CD4-positive, alpha-beta T cell treated with Interleukin-15 for 1 hour (primary cell): ENCODE data around the gene OR5C1.
"Not testable (repeated sequence)": the region's sequence is repeated elsewhere in the genome, so short reads cannot be mapped to it uniquely, and the experiment has no call there.

ENCODE experiments used
- DNase-seq: peaks from one replicate; pipeline ENCODE4 v3.0.0-alpha.2; 2020

Gene OR5C1

DNA sequence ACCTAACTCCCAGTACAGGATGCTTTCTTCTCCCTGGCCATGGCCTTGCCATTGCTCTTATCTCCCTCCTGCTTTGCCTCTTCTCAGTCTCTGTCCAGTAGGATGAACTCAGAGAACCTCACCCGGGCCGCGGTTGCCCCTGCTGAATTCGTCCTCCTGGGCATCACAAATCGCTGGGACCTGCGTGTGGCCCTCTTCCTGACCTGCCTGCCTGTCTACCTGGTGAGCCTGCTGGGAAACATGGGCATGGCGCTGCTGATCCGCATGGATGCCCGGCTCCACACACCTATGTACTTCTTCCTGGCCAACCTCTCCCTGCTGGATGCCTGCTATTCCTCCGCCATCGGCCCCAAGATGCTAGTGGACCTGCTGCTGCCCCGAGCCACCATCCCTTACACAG is at the start of gene OR5C1:
Gene OR5C1, plus strand, starts transcription at position 103 of the 400 bp plus-strand sequence. Its CDS starts 0 bp downstream, at position 103.
- DNase-seq = no peak

DNA sequence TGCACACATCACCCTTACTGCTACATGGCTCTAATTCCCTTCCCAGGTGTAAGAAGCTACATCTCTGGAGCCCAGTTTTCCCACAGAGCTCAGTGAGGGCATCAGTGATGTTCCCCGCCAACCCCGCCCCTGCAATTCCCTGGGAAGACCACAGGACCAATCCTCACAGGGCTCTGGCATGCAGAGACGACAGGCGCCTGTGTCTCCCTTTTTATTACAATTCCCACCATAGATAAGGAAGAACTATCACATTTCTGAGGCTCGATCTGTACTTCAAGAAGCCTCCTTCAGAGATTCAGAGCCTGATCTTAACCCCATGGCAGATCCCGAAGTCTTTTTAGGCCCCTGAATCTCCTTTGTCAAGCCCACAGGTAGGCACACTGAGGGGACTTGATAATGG is 46.7 kb upstream of the OR5C1 start, which contains the start of gene OR1L6:
Gene OR1L6, plus strand, starts transcription at position 301 of the 400 bp plus-strand sequence. CDS start 7,545 bp downstream, outside the sequence.
- DNase-seq = no peak

DNA sequence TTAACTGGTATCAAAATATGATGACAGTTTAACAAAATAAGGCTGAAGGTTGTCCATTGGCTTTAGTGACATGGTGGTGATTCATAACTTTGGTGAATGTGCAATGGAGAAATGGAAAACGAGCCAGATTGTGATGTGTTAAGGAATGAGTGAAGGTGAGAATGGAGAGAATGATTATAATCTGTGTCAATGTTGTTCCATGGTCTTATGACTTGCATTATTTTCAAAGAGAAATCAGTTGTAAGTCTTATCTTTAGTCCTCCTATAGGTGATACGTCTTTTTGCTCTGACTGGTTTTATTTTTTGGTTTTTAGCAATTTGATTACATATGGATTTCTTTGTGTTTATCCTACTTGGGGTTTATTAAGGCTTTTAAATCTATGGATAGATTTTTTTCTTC is 33.9 kb upstream of the OR5C1 start:
- no peak for DNase-seq

DNA sequence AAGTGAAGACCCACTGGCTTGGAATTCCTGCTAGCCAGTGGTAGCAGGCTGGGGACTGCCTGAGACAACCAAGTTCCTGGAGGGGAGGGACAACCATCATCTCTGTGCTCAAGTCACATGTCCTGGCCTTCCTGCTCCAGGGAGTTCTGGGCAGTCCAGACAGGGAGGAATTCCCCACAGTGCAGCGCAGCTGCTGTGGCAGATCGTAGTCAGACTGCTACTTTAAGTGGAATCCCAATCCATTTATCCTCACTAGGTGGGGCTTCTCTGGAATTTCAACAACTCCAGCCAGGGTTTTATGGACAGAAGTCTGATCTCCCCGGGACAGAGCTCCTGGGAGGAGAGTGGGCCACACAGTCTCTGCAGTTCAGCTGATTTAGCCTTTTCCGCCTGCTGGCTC is 20.9 kb upstream of the OR5C1 start:
- no peak for DNase-seq

DNA sequence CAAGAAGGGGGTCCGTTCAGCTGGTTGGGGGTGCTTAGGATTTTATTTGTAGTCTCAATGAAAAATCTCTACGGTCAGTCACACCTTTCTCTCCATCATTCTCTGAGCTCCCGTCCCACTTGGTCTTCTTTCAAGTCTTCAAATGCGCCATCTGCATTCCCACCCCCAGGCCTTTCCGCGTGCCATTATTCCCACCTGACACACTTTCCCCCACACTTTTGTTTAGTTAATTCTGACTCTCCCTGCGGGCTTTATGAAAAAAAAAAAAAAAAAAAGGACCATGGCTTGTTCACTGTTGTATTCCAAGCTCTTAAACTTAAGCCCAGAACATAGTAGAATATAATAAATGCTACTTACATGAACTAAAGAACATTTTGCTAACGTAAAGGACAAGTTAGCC is 11.7 kb upstream of the OR5C1 start:
- no peak for DNase-seq

DNA sequence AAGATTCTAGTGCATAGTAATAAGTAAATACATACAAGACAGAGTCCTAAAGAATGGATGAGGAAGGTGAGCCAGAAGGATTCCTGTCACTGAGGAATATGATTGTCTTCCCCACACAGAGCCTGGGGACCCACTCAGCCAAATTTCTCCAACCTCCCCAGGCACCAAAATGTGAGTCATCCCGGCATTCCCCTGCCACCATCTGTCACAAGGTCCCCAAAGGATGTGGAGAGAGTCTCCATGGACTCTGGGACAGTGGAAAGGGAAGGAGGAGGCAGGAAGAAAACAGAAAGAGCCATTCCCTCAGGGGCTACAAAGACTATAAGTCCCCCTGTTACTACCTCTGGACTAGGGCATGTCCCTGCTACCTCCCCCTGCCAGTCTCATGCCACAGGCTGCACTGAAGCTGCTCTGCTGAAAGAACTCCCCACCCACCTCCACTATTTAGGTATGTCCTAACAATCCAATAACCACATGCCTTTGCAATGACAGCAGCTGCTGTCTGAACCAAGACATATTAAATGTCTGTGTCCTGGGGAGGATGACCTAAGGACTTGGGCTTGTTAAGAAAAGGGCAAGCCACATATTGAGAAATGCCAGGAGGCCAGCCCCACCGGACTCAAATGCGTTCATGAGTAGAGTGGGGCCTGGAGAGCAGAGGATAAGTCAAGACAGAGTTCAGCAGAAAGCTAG is 10.7 kb upstream of the OR5C1 start:
- DNase-seq = no peak

DNA sequence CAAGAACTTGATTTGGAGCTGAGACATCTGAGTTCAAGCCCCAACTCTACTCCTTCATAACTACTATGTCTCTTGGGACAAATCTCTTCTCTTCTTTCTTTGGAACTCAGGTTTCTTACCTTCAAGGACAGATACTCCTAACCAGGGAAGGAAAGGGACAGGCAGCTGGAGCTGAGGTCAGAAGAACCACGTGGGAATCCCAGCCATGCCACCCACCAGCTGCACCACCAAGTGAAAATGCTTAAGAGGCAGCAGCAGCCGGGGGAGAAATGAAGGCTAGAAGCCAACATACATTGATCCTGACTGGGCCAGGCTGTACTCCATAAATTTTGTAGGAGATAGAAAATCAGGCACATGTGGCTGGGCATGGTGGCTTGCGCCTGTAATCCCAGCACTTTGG is 9.6 kb upstream of the OR5C1 start:
- DNase-seq = no peak

DNA sequence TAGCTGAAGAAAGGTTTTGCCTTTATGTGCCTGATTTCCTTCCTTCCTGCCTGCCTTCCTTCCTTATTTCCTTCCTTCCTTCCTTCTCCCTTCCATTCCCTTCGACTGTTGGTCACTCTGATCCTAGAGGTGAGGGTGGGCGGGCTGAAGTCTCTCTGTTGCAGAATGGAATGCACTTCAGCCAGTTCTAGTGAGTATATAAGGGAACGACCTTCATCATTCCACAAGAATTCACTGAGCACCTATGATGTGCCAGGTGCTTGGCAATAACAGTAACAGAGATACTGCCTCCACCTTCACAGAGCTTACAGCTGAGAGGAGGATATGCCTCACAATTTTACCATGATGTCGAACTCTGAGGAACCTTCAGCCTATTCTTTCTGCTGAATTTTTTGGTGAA is 8.7 kb upstream of the OR5C1 start:
- no peak for DNase-seq

DNA sequence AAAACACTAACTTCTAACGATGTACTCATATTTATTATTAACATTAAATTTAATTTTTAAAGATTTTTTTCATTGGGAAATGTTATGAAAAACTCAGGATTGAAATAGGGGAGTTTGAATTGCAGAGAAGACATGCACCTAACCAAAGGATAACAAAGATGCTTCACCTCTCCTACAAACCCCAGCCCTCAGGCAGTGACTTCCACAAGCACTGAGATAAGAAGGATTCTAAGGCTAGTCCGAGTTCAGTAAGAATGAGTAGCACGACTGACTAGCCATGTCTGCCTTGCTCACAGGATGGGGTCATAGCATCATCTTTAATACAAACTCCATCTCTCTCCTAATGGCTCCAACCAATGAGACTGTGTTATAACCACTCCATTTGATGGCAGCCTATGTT is 7.1 kb upstream of the OR5C1 start:
- no peak for DNase-seq

DNA sequence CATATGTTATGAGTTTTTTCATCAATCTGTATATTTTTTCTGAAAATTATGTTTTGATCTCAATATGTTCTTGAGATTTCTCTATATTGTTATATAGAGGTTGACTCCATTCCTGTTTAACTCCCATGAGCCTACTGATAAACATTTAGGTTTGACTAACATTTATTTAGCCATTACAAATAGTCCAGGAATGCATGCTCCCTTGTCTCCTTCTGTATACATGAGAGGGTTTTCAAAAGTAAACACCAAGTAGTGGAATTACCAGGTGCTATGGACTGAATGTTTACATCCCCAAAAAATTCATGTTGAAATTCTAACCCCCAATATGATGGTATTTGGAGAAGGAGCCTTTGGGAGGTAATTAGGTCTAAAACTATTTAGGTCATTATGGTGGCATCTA is 3.5 kb upstream of the OR5C1 start:
- no peak for DNase-seq

DNA sequence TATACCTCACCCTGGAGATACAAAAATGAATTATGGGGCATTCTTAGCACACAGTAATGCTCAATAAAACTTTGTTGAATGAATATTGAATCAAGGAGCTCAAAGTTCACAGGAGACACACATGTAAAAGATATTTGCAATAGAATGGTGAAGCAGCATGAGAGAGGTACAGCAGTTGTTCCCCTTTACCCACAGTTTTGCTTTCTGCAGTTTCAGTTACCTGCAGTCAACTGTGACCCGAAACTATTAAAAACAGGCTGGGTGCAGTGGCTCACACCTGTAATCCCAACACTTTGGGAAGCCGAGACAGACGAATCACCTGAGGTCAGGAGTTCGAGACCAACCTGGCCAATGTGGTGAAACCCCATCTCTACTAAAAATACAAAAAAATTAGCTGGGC is 2.4 kb upstream of the OR5C1 start:
- DNase-seq = no peak

DNA sequence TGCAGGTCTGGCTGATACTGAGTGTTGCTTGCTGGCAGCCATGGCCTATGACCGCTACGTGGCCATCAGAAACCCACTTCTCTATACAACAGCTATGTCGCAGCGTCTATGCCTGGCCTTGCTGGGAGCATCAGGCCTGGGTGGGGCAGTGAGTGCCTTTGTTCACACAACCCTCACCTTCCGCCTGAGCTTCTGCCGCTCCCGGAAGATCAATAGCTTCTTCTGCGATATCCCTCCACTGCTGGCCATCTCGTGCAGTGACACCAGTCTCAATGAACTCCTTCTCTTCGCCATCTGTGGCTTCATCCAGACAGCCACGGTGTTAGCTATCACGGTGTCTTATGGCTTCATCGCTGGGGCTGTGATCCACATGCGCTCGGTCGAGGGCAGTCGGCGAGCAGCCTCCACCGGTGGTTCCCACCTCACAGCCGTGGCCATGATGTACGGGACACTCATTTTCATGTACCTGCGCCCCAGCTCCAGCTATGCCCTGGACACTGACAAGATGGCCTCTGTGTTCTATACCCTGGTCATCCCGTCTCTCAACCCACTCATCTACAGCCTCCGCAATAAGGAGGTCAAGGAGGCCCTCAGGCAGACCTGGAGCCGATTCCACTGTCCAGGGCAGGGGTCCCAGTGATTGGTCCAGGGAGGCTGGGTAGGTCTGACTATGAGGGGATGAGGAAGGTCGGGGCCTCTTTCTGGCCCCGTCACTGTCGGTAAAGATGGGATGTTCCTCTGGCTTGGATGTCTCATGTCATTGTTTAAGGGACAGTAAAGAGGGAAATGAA is 718 bp downstream of the OR5C1 start:
- DNase-seq = no peak

DNA sequence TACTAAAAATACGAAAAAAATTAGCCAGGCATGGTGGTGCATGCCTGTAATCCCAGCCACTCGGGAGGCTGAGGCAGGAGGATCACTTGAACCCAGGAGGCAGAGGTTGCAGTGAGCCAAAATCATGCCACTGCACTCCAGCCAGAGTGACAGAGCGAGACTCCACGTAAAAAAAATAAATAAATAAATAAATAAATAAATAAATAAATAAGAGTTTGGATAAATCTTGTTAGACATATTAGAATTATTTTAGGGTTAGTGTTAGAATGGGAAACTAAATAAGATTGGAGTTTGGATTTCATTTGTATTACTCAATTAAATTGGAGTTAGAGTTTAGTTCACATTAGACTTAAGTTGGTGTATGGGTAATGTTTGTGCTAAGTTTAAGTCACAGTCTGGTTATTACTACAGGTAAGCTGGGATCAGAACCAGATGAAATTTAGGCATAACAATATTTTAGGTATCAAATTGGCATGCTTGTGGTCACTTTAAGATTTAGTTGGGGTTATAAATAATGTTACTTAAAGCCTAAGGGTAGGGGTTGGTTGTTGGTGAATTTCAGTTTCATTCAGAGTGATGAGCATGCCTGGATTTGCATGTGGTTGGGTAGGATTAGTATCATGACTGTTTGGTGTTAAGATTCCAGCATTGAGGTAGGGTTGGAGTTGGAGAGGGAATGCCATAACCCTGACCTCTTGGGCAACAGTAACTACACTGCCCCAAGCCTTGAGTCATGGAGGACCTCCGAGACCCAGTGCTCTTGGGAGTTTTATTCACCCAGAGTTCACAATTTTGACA is 3.3 kb downstream of the OR5C1 start:
- no peak for DNase-seq

DNA sequence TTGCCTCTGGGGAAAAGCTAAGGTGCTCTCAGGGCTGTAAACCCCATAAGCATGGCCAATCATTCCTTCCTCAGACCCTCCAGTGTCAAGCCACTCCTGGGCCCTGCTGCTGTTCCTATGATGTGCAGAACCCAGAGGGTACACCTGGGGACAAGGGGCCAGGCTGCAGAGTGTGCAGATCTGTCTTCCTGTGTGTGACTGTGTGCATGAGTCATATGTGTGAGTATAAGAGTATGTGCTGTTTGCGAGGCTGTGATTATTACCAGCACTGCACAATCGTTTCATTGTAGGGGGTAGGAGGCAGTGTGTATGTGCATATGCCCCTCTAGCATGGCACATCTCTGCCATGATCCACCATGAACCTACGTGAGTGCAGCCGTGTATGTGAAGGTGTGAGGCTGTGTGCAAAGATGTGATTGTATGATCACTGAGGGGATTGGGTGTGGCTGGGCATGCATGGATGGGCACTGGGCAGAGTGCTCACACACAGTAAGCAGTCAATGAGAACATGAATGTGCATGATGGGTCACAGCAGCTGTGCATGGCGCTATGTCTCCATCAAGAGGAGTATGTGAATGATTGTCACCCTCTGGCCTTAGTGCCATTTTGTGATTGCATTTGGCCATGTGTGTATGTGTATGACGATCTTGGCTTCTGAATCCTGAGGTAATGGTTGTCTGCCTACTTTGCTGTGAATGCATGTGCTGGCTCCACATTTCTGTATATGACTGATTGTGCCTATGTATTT is 8.8 kb downstream of the OR5C1 start:
- no peak for DNase-seq

DNA sequence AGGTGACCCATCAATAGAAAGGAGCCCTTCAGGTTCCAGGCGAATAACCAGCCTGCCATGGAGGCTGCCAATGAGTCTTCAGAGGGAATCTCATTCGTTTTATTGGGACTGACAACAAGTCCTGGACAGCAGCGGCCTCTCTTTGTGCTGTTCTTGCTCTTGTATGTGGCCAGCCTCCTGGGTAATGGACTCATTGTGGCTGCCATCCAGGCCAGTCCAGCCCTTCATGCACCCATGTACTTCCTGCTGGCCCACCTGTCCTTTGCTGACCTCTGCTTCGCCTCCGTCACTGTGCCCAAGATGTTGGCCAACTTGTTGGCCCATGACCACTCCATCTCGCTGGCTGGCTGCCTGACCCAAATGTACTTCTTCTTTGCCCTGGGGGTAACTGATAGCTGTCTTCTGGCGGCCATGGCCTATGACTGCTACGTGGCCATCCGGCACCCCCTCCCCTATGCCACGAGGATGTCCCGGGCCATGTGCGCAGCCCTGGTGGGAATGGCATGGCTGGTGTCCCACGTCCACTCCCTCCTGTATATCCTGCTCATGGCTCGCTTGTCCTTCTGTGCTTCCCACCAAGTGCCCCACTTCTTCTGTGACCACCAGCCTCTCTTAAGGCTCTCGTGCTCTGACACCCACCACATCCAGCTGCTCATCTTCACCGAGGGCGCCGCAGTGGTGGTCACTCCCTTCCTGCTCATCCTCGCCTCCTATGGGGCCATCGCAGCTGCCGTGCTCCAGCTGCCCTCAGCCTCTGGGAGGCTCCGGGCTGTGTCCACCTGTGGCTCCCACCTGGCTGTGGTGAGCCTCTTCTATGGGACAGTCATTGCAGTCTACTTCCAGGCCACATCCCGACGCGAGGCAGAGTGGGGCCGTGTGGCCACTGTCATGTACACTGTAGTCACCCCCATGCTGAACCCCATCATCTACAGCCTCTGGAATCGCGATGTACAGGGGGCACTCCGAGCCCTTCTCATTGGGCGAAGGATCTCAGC is 11.6 kb downstream of the OR5C1 start, which contains the start of gene OR1K1:
Gene OR1K1, plus strand, starts transcription at position 58 of the 995 bp plus-strand sequence. Its CDS starts 0 bp downstream, at position 58.
- no peak for DNase-seq

DNA sequence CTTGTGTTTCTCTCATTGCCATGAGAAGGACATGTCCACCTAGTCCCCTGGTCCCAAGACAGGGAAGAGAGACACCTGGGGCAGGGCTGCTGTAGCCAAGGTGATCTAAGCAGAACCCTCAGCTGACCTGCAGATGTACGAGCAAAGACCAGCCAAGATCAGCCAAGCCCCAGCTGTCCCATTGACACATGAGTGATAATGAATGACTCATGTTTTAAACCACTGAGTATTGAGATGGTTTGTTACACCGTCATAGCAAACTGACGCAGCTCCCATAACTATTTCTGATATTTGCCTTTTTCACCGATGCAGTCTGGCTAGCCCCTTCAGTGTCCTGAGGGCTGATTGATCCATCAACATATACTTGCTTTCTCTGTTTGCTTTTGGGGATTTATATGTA is 17.9 kb downstream of the OR5C1 start:
- no peak for DNase-seq

DNA sequence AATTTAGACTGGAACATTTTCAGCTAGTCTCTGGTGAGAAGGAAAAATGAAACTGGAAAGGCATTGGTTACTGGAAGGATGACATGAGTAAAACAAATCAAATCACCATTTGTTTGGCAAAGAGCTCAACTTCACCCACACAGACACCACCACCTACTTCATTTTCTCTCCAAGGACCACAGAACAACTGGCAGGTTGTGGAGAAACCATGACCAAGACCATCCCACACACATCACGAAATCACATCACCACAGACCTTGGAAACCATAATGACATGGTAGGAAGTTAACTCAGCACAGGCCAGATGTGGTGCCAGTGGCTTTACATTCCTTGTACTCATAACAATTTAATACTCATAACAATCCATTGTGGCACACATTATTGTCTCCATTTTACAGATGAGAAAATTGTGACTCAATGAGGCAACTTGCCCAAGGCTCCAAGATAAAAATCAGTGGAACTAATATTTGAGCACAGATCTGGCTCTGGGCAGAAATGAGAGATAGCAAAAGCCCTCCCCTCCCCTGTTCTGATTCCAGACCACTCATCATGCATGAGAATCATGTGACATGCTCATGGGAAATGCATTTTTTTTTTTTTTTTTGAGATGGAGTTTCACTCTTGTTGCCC is 18.7 kb downstream of the OR5C1 start:
- no peak for DNase-seq

DNA sequence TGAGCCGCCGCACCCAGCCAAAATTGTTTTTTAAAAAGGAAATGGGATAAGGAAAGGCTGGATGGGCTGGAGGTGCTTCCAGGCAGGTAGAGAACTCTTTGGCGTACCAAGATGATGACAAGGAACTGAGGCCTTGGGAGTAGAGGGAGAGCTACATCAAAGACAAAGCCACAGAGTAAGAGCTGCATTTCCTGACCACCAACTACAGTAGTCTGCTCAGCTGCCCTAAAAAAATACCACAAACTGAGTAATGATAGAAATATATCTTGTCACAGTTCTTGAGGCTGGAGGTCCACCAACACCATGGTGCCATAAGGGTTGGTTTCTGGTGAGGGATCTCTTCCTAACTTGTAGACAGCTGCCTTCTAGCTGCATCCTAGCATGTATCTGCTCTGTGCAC is 19.4 kb downstream of the OR5C1 start:
- DNase-seq = no peak

DNA sequence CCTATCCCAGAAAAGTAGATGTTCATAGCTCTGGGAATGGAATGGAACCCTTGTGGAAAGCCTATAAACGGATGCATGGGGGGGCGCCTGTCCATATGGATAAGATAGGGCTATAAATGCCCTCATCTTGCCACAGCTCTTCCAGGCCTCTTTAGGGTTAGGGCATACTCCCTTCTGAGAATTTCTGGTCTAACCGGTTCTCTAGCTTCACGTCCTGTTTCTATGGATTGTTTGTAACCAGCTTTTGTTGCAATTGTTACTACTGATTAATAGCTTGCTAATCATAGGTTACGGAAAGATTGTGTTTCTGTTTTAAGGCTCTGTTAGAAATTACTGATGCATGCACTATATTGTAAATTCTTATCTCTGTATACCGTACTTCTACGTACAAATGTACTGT is 20.5 kb downstream of the OR5C1 start:
- DNase-seq = not testable (repeated sequence)

DNA sequence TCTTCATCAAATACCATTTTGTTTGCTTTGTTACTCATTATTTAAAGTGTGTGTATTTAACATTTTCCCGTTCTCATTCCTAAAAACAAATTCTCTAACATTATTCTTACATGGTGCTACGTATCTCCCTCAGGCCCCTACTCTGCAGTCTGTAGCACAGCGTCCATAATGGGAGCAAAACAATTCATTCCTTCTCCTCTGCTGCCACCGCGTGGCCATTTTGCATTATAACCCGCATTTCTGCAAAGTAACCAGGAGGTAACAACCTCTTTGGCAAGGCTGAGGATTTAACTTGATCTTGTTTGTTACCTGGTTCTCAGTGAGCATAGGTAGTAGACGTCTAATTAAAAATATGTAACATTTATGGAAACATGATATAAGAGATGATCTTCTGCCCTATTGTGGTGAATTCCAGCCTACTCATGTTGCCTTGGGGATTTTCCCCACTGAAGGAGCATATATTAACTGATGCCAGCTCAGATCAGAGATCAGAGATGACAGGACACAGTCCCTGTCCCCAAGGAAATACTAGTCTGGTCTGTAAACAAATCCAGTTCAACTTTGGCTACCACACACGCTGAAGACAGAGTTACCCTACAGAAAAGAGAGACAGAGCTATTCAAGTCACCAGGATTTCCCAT is 21.7 kb downstream of the OR5C1 start:
- peak; percentile 74 for DNase-seq
